ENCODE measurements around the gene OTOA.
A peak's percentile ranks its signal among the peaks of the same experiment; 100 is the strongest.
"Not testable (repeated sequence)": the region's sequence is repeated elsewhere in the genome, so short reads cannot be mapped to it uniquely, and the experiment has no call there.

The OTOA gene

GRCh38 chr16:21635694-21636093 lies 28.1 kb upstream of the OTOA start:
- H2BK5ac ChIP-seq (ENCODE audit: low read length): not testable (repeated sequence)

GRCh38 chr16:21637032-21637968 lies 26.5 kb upstream of the OTOA start:
- H2AK5ac ChIP-seq (ENCODE audit: low read length): no peak overlapping the region
- H3K4ac ChIP-seq (ENCODE audit: low read depth, low read length): no peak overlapping the region
- no peak overlapping the region for H3K9ac ChIP-seq (ENCODE audit: low read length)
- no peak overlapping the region for H2BK120ac ChIP-seq (ENCODE audit: low read depth, low read length)
- no peak overlapping the region for H4K5ac ChIP-seq (ENCODE audit: low read length)
- no peak overlapping the region for H2BK5ac ChIP-seq (ENCODE audit: low read length)
- DNase-seq: no peak
- no peak overlapping the region for H4K8ac ChIP-seq (ENCODE audit: low read depth, low read length)
- no peak overlapping the region for H3K4me2 ChIP-seq (ENCODE audit: low read length)
- no peaks in the 10 kb centered on the region for H3K27me3 ChIP-seq (ENCODE audit: insufficient read depth, low read length, poor library complexity)
- no peaks in the 10 kb centered on the region for H3K79me1 ChIP-seq (ENCODE audit: low read length)
- no peaks in the 10 kb centered on the region for H3K79me2 ChIP-seq (ENCODE audit: control insufficient read depth, insufficient read depth, low read length)
- H3K23ac ChIP-seq (ENCODE audit: low read length): no peak overlapping the region
- H3K4me3 ChIP-seq (ENCODE audit: low read length): no peak overlapping the region
- H3K56ac ChIP-seq (ENCODE audit: low read length): no peak overlapping the region
- no peak overlapping the region for H3K27ac ChIP-seq (ENCODE audit: low read depth, low read length)
- H3K36me3 ChIP-seq (ENCODE audit: control insufficient read depth, insufficient read depth, low read length): no peaks in the 10 kb centered on the region
- no peak overlapping the region for H2BK15ac ChIP-seq (replicated peaks; ENCODE audit: low read depth)
- no peak overlapping the region for H3K18ac ChIP-seq (ENCODE audit: low read length)
- no CpG with 5 or more reads among the region's 37 CpGs for WGBS (ENCODE audit: extremely low coverage, insufficient coverage, low lambda C conversion rate)
- no peaks in the 10 kb centered on the region for H3K4me1 ChIP-seq (ENCODE audit: control insufficient read depth, low read depth, low read length)

More at GRCh38 chr16:21635694-21636093, 28.1 kb upstream of the OTOA start:
- not testable (repeated sequence) for H3K4me3 ChIP-seq (ENCODE audit: low read length); H3K4ac ChIP-seq (ENCODE audit: low read depth, low read length); H3K4me1 ChIP-seq (ENCODE audit: control insufficient read depth, low read depth, low read length); H3K23ac ChIP-seq (ENCODE audit: low read length); H2AK5ac ChIP-seq (ENCODE audit: low read length); H2BK15ac ChIP-seq (replicated peaks; ENCODE audit: low read depth); H4K8ac ChIP-seq (ENCODE audit: low read depth, low read length); H2BK120ac ChIP-seq (ENCODE audit: low read depth, low read length); H3K18ac ChIP-seq (ENCODE audit: low read length); H3K27me3 ChIP-seq (ENCODE audit: insufficient read depth, low read length, poor library complexity); H4K5ac ChIP-seq (ENCODE audit: low read length); H3K9ac ChIP-seq (ENCODE audit: low read length); H3K4me2 ChIP-seq (ENCODE audit: low read length); H3K79me1 ChIP-seq (ENCODE audit: low read length); H3K56ac ChIP-seq (ENCODE audit: low read length); H3K79me2 ChIP-seq (ENCODE audit: control insufficient read depth, insufficient read depth, low read length); H3K36me3 ChIP-seq (ENCODE audit: control insufficient read depth, insufficient read depth, low read length); H3K27ac ChIP-seq (ENCODE audit: low read depth, low read length)
- DNase-seq: peak; percentile 22
- no CpG with 5 or more reads among the region's 9 CpGs for WGBS (ENCODE audit: extremely low coverage, insufficient coverage, low lambda C conversion rate)

- no peak overlapping the region for H3K23ac ChIP-seq (ENCODE audit: low read length)
- no peak overlapping the region for H3K56ac ChIP-seq (ENCODE audit: low read length)
- no peaks in the 10 kb centered on the region for H3K79me2 ChIP-seq (ENCODE audit: control insufficient read depth, insufficient read depth, low read length)
- DNase-seq: no peak
- no peak overlapping the region for H3K9ac ChIP-seq (ENCODE audit: low read length)
- H4K8ac ChIP-seq (ENCODE audit: low read depth, low read length): no peak overlapping the region
- H2BK15ac ChIP-seq (replicated peaks; ENCODE audit: low read depth): no peak overlapping the region
- no peaks in the 10 kb centered on the region for H3K36me3 ChIP-seq (ENCODE audit: control insufficient read depth, insufficient read depth, low read length)
- no peak overlapping the region for H3K18ac ChIP-seq (ENCODE audit: low read length)
- H2BK5ac ChIP-seq (ENCODE audit: low read length): no peak overlapping the region
- H2AK5ac ChIP-seq (ENCODE audit: low read length): no peak overlapping the region
- H3K4me2 ChIP-seq (ENCODE audit: low read length): no peak overlapping the region
- H3K4ac ChIP-seq (ENCODE audit: low read depth, low read length): no peak overlapping the region
- H3K79me1 ChIP-seq (ENCODE audit: low read length): no peaks in the 10 kb centered on the region
- H2BK120ac ChIP-seq (ENCODE audit: low read depth, low read length): no peak overlapping the region
- no peak overlapping the region for H3K27ac ChIP-seq (ENCODE audit: low read depth, low read length)
- no peak overlapping the region for H3K4me3 ChIP-seq (ENCODE audit: low read length)
- WGBS (ENCODE audit: extremely low coverage, insufficient coverage, low lambda C conversion rate): no CpG with 5 or more reads among the region's 4 CpGs
- no peaks in the 10 kb centered on the region for H3K4me1 ChIP-seq (ENCODE audit: control insufficient read depth, low read depth, low read length)
- no peak overlapping the region for H4K5ac ChIP-seq (ENCODE audit: low read length)
- H3K27me3 ChIP-seq (ENCODE audit: insufficient read depth, low read length, poor library complexity): no peaks in the 10 kb centered on the region
Observed at GRCh38 chr16:21638573-21638975, 25.2 kb upstream of the OTOA start.

- Histone ChIP-seq H3K27me3 (ENCODE audit: insufficient read depth, low read length, poor library complexity) (no peaks in the 10 kb centered on the region), H3K27ac (ENCODE audit: low read depth, low read length) (no peak overlapping the region)
Observed at GRCh38 chr16:21639493-21639892, 24.3 kb upstream of the OTOA start.

GRCh38 chr16:21641916-21642315 lies 21.9 kb upstream of the OTOA start:
- H3K36me3 ChIP-seq (ENCODE audit: control insufficient read depth, insufficient read depth, low read length): no peaks in the 10 kb centered on the region
- no peak overlapping the region for H3K56ac ChIP-seq (ENCODE audit: low read length)
- H3K18ac ChIP-seq (ENCODE audit: low read length): no peak overlapping the region
- no peak overlapping the region for H3K4me2 ChIP-seq (ENCODE audit: low read length)
- no peak overlapping the region for H3K27ac ChIP-seq (ENCODE audit: low read depth, low read length)
- no peak overlapping the region for H3K4me3 ChIP-seq (ENCODE audit: low read length)
- no CpG with 5 or more reads among the region's 6 CpGs for WGBS (ENCODE audit: extremely low coverage, insufficient coverage, low lambda C conversion rate)
- no peak overlapping the region for H4K8ac ChIP-seq (ENCODE audit: low read depth, low read length)
- no peaks in the 10 kb centered on the region for H3K79me2 ChIP-seq (ENCODE audit: control insufficient read depth, insufficient read depth, low read length)
- no peak overlapping the region for H2BK5ac ChIP-seq (ENCODE audit: low read length)
- H3K27me3 ChIP-seq (ENCODE audit: insufficient read depth, low read length, poor library complexity): no peaks in the 10 kb centered on the region
- no peak for DNase-seq
- H3K9ac ChIP-seq (ENCODE audit: low read length): no peak overlapping the region
- H3K4me1 ChIP-seq (ENCODE audit: control insufficient read depth, low read depth, low read length): no peaks in the 10 kb centered on the region
- H2BK120ac ChIP-seq (ENCODE audit: low read depth, low read length): no peak overlapping the region
- H2BK15ac ChIP-seq (replicated peaks; ENCODE audit: low read depth): no peak overlapping the region
- no peak overlapping the region for H2AK5ac ChIP-seq (ENCODE audit: low read length)
- no peak overlapping the region for H3K4ac ChIP-seq (ENCODE audit: low read depth, low read length)
- no peaks in the 10 kb centered on the region for H3K79me1 ChIP-seq (ENCODE audit: low read length)
- no peak overlapping the region for H4K5ac ChIP-seq (ENCODE audit: low read length)
- no peak overlapping the region for H3K23ac ChIP-seq (ENCODE audit: low read length)

More at GRCh38 chr16:21639493-21639892, 24.3 kb upstream of the OTOA start:
- H3K23ac ChIP-seq (ENCODE audit: low read length): no peak overlapping the region
- H2AK5ac ChIP-seq (ENCODE audit: low read length): no peak overlapping the region
- no peak overlapping the region for H3K56ac ChIP-seq (ENCODE audit: low read length)
- H2BK5ac ChIP-seq (ENCODE audit: low read length): no peak overlapping the region
- no peaks in the 10 kb centered on the region for H3K36me3 ChIP-seq (ENCODE audit: control insufficient read depth, insufficient read depth, low read length)
- no peak overlapping the region for H3K9ac ChIP-seq (ENCODE audit: low read length)
- H4K5ac ChIP-seq (ENCODE audit: low read length): no peak overlapping the region
- WGBS (ENCODE audit: extremely low coverage, insufficient coverage, low lambda C conversion rate): no CpG with 5 or more reads among the region's 2 CpGs
- no peak overlapping the region for H4K8ac ChIP-seq (ENCODE audit: low read depth, low read length)
- H3K79me2 ChIP-seq (ENCODE audit: control insufficient read depth, insufficient read depth, low read length): no peaks in the 10 kb centered on the region
- no peak overlapping the region for H2BK15ac ChIP-seq (replicated peaks; ENCODE audit: low read depth)
- no peaks in the 10 kb centered on the region for H3K4me1 ChIP-seq (ENCODE audit: control insufficient read depth, low read depth, low read length)
- no peak overlapping the region for H3K4me2 ChIP-seq (ENCODE audit: low read length)
- H2BK120ac ChIP-seq (ENCODE audit: low read depth, low read length): no peak overlapping the region
- H3K79me1 ChIP-seq (ENCODE audit: low read length): no peaks in the 10 kb centered on the region
- no peak for DNase-seq
- no peak overlapping the region for H3K4me3 ChIP-seq (ENCODE audit: low read length)
- no peak overlapping the region for H3K18ac ChIP-seq (ENCODE audit: low read length)
- no peak overlapping the region for H3K4ac ChIP-seq (ENCODE audit: low read depth, low read length)

All from mesendoderm (in vitro differentiated cells).